DOHH2 (cell line): ENCODE results near the gene FBXL14.

ENCODE experiments used
- EZH2phosphoT487 ChIP-seq: fragments of 200-600 bp; sonication (generic); IDR thresholded peaks from 2 replicates; pipeline ENCODE4 v1.6.1; 2017; ENCODE audit warnings: borderline replicate concordance, mild to moderate bottlenecking, antibody characterized with exemption, low read length, moderate library complexity, mixed read lengths
- TF ChIP-seq, protein P1 (sequence below): fragments of 200-600 bp; sonication (generic); IDR thresholded peaks from one replicate; pipeline ENCODE4 v1.5.1; 2014; ENCODE audit warnings: antibody characterized with exemption, mild to moderate bottlenecking, low read depth, low read length; ENCODE audit not compliant: poor library complexity, severe bottlenecking

DNA sequence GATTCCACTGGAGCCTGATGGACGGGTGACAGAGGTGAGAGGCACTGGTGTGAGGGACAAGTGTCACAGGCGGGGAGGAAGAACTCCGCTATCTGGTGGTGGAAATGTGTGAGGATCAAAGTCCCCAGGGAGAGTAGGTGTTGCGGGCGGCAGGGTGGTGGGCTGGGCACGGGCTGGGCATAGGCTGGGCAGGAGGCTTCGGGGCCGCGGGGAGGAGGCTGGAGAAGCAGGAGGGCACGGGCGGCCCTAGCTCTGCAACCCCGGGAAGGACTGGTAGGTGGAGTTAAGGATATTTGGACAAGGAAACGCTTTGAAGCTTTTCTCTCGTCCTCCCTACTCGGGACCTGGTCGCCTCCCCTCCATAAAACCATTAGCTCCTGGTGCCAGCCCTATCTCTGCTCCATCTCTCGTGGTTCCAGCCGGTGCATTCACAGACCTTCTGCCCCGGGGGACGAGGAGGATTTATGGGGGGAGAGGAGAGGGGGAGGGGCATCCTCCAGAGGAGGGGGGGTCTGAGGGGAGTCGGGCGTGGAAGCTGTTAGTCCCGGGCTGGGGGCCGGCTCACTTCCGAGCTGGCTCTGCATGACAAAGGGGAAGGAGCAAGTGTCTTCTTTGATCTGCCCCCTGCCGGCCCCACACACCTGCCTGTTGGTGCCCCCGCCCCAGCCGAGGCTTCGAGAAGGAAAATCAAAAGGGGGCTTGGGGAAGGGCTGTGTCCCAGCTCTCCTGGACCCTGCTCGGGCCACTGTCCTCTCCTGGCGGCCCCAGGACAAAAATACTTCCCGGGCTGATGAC, 35.2 kb upstream of the FBXL14 start:
- TF ChIP-seq, protein P1, sequence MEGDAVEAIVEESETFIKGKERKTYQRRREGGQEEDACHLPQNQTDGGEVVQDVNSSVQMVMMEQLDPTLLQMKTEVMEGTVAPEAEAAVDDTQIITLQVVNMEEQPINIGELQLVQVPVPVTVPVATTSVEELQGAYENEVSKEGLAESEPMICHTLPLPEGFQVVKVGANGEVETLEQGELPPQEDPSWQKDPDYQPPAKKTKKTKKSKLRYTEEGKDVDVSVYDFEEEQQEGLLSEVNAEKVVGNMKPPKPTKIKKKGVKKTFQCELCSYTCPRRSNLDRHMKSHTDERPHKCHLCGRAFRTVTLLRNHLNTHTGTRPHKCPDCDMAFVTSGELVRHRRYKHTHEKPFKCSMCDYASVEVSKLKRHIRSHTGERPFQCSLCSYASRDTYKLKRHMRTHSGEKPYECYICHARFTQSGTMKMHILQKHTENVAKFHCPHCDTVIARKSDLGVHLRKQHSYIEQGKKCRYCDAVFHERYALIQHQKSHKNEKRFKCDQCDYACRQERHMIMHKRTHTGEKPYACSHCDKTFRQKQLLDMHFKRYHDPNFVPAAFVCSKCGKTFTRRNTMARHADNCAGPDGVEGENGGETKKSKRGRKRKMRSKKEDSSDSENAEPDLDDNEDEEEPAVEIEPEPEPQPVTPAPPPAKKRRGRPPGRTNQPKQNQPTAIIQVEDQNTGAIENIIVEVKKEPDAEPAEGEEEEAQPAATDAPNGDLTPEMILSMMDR = peak; percentile 61
- no peak for TF ChIP-seq EZH2phosphoT487
